GM21423 (cell line): Measurements from ENCODE around the gene FDXR.
"Not testable (repeated sequence)": the region's sequence is repeated elsewhere in the genome, so short reads cannot be mapped to it uniquely, and the experiment has no call there.

Experiments
- ATAC-seq: cut with Tn5 transposase; IDR thresholded peaks from one replicate; pipeline ENCODE4 v1.9.1; 2021; ENCODE audit warnings: mild to moderate bottlenecking, moderate library complexity; ENCODE audit not compliant: unreplicated experiment

Gene FDXR

GRCh38 chr17:74873874-74874614, 1.2 kb upstream of the FDXR start:
- no peak for ATAC-seq

GRCh38 chr17:74873037-74873873, 461 bp upstream of the FDXR start:
- peak; percentile 92 for ATAC-seq

GRCh38 chr17:74871356-74872076, 1.3 kb downstream of the FDXR start:
- ATAC-seq, result no peak

GRCh38 chr17:74870512-74870911, 2.3 kb downstream of the FDXR start:
- no peak for ATAC-seq

GRCh38 chr17:74870028-74870427, 2.8 kb downstream of the FDXR start:
- ATAC-seq, result not testable (repeated sequence)

GRCh38 chr17:74868908-74869255, 3.9 kb downstream of the FDXR start:
- ATAC-seq, result no peak

GRCh38 chr17:74868251-74868907, 4.4 kb downstream of the FDXR start:
- ATAC-seq, result no peak

- ATAC-seq, result no peak
Measured at GRCh38 chr17:74866198-74866835, 6.5 kb downstream of the FDXR start.

GRCh38 chr17:74865504-74866197, 7.1 kb downstream of the FDXR start:
- no peak for ATAC-seq

- no peak for ATAC-seq
Measured at GRCh38 chr17:74864866-74865395, 7.9 kb downstream of the FDXR start.

- ATAC-seq, result no peak
Measured at GRCh38 chr17:74864297-74864865, 8.4 kb downstream of the FDXR start.

GRCh38 chr17:74863420-74864296, 9.1 kb downstream of the FDXR start:
- no peak for ATAC-seq

- ATAC-seq, result no peak
Measured at GRCh38 chr17:74862919-74863318, 9.9 kb downstream of the FDXR start.

- no peak for ATAC-seq
Measured at GRCh38 chr17:74862108-74862901, 10.5 kb downstream of the FDXR start.

GRCh38 chr17:74861662-74862107, 11.1 kb downstream of the FDXR start:
- no peak for ATAC-seq

GRCh38 chr17:74860872-74861661, 11.7 kb downstream of the FDXR start:
- ATAC-seq, result no peak
